Mesenchymal stem cell (in vitro differentiated cells and primary cell): ENCODE data around the gene SLC35B4.

Experiments used
- DNase-seq: peaks from one replicate; pipeline ENCODE4 v3.0.0-alpha.2; 2013
- H2AFZ ChIP-seq: one replicate; pipeline ENCODE4 v1.6.1; 2013; ENCODE audit warnings: low read depth, mild to moderate bottlenecking, control low read depth, inconsistent platforms, low read length, moderate library complexity
- H2AK5ac ChIP-seq: 2 replicates; pipeline ENCODE4 v1.6.1; 2013; ENCODE audit warnings: low read length, moderate library complexity, mild to moderate bottlenecking, inconsistent platforms; ENCODE audit not compliant: severe bottlenecking
- H2BK120ac ChIP-seq: one replicate; pipeline ENCODE4 v1.6.1; 2013; ENCODE audit warnings: low read depth, mild to moderate bottlenecking, inconsistent platforms, low read length, moderate library complexity
- H2BK12ac ChIP-seq, 2 experiments: one replicate each; pipeline ENCODE4 v1.6.1; 2013; ENCODE audit warnings: inconsistent platforms in 2 of 2, low read length in 2 of 2, mild to moderate bottlenecking in 2 of 2, moderate library complexity in 2 of 2, control low read depth in 1 of 2
- H2BK15ac ChIP-seq: one replicate; pipeline ENCODE4 v1.6.1; 2013; ENCODE audit warnings: mild to moderate bottlenecking, low read depth, inconsistent platforms; ENCODE audit not compliant: poor library complexity, severe bottlenecking
- H2BK5ac ChIP-seq: 2 replicates; pipeline ENCODE4 v1.6.1; 2013; ENCODE audit warnings: low read depth, mild to moderate bottlenecking, low read length, control low read depth, inconsistent platforms; ENCODE audit not compliant: poor library complexity, severe bottlenecking
- H3K14ac ChIP-seq, 2 experiments: one replicate each; pipeline ENCODE4 v1.6.1; 2013; ENCODE audit warnings: inconsistent platforms in 2 of 2, low read length in 2 of 2, control low read depth in 1 of 2, mild to moderate bottlenecking in 1 of 2, moderate library complexity in 1 of 2
- H3K18ac ChIP-seq, 2 experiments: one replicate each; pipeline ENCODE4 v1.6.1; 2013; ENCODE audit warnings: inconsistent platforms in 2 of 2, low read length in 2 of 2, control low read depth in 1 of 2, low read depth in 1 of 2, mild to moderate bottlenecking in 1 of 2
- H3K23ac ChIP-seq, 2 experiments: one replicate each; pipeline ENCODE4 v1.6.1; 2013; ENCODE audit warnings: inconsistent platforms in 2 of 2, low read length in 2 of 2, mild to moderate bottlenecking in 2 of 2, moderate library complexity in 2 of 2, control low read depth in 1 of 2
- H3K27ac ChIP-seq: 2 replicates; pipeline ENCODE4 v1.5.1; 2013; ENCODE audit warnings: mild to moderate bottlenecking, moderate library complexity, low read length, control low read depth, inconsistent platforms; ENCODE audit not compliant: poor library complexity, severe bottlenecking
- H3K27me3 ChIP-seq, 2 experiments: 2 replicates each; pipeline versions ENCODE4 v1.6.1 to v1.7.0; 2013; ENCODE audit warnings: low read length in 2 of 2, mild to moderate bottlenecking in 2 of 2, moderate library complexity in 2 of 2, control low read depth in 1 of 2, inconsistent platforms in 1 of 2; ENCODE audit not compliant: control insufficient read depth in 1 of 2, insufficient read depth in 1 of 2
- H3K36me3 ChIP-seq, 2 experiments: 2 replicates each; pipeline versions ENCODE4 v1.6.1 to v1.7.0; 2013; ENCODE audit warnings: low read length in 2 of 2, control low read depth in 1 of 2, inconsistent platforms in 1 of 2, low read depth in 1 of 2, mild to moderate bottlenecking in 1 of 2; ENCODE audit not compliant: insufficient read depth in 2 of 2, control insufficient read depth in 1 of 2
- H3K4ac ChIP-seq, 2 experiments: one replicate each; pipeline ENCODE4 v1.6.1; 2013; ENCODE audit warnings: inconsistent platforms in 2 of 2, low read length in 2 of 2, mild to moderate bottlenecking in 2 of 2, moderate library complexity in 2 of 2, control low read depth in 1 of 2, low read depth in 1 of 2
- H3K4me1 ChIP-seq: 2 replicates; pipeline ENCODE4 v1.6.1; 2013; ENCODE audit warnings: low read depth, low read length, control low read depth; ENCODE audit not compliant: control insufficient read depth, insufficient read depth
- H3K4me2 ChIP-seq: 2 replicates; pipeline ENCODE4 v1.6.1; 2013; ENCODE audit warnings: low read length, mild to moderate bottlenecking, inconsistent platforms; ENCODE audit not compliant: poor library complexity, severe bottlenecking
- H3K4me3 ChIP-seq, 2 experiments: 2 replicates each; pipeline versions ENCODE4 v1.5.1 to v1.7.0; 2013; ENCODE audit warnings: low read length in 2 of 2, mild to moderate bottlenecking in 2 of 2, control low read depth in 1 of 2, low read depth in 1 of 2; ENCODE audit not compliant: insufficient read depth in 1 of 2
- H3K79me1 ChIP-seq: replicated peaks from 2 replicates; pipeline ENCODE4 v1.6.1; 2013; ENCODE audit warnings: mild to moderate bottlenecking, control low read depth, low read length, inconsistent platforms; ENCODE audit not compliant: poor library complexity, severe bottlenecking
- H3K9ac ChIP-seq: 2 replicates; pipeline ENCODE4 v1.7.0; 2013; ENCODE audit warnings: mild to moderate bottlenecking, low read length, moderate library complexity
- H3K9me3 ChIP-seq: 2 replicates; pipeline ENCODE4 v1.7.0; 2013; ENCODE audit warnings: mild to moderate bottlenecking, low read length; ENCODE audit not compliant: control insufficient read depth
- H4K8ac ChIP-seq: one replicate; pipeline ENCODE4 v1.6.1; 2013; ENCODE audit warnings: inconsistent platforms, mild to moderate bottlenecking, low read length, moderate library complexity
- H4K91ac ChIP-seq: one replicate; pipeline ENCODE4 v1.6.1; 2013; ENCODE audit warnings: mild to moderate bottlenecking, low read length, inconsistent platforms
- WGBS: methylation state at CpG from one replicate; pipeline ENCODE4 v1.1.7; 2013; ENCODE audit warnings: mixed read lengths; 5-methylcytosine and 5-hydroxymethylcytosine counted together

Gene SLC35B4

GRCh38 chr7:134245253-134245652 lies 71.5 kb downstream of the SLC35B4 start:
- 91% methylated on average over 1 of the region's 2 CpGs for WGBS
- no peaks in the 10 kb centered on the region for H3K79me1 ChIP-seq

More at GRCh38 chr7:134245253-134245652, 71.5 kb downstream of the SLC35B4 start:
- Histone ChIP-seq H3K27me3 (peaks cover 0 to 5% of the 10 kb centered on the region in 2 experiments), H4K8ac (no peak overlapping the region), H2AK5ac (no peak overlapping the region), H3K4me2 (no peak overlapping the region), H2BK12ac (no peak overlapping the region), H3K9me3 (no peaks in the 10 kb centered on the region), H3K4me3 (no peak overlapping the region), H3K14ac (no peak overlapping the region), H2AFZ (no peak overlapping the region), H3K23ac (no peak overlapping the region), H2BK120ac (no peak overlapping the region), H4K91ac (no peak overlapping the region), H3K27ac (no peak overlapping the region), H3K9ac (no peak overlapping the region), H3K18ac (no peak overlapping the region), H3K36me3 (no peaks in the 10 kb centered on the region), H3K4me1 (no peaks in the 10 kb centered on the region), H2BK5ac (no peak overlapping the region), H2BK15ac (no peak overlapping the region), H3K4ac (no peak overlapping the region)
- DNase-seq = no peak
